Mesenchymal stem cell (in vitro differentiated cells and primary cell): ENCODE data around the gene PEX19.

Experiments
- DNase-seq: peaks from one replicate; pipeline ENCODE4 v3.0.0-alpha.2; 2013
- H2AFZ ChIP-seq: one replicate; pipeline ENCODE4 v1.6.1; 2013; ENCODE audit warnings: low read depth, mild to moderate bottlenecking, control low read depth, inconsistent platforms, low read length, moderate library complexity
- H2AK5ac ChIP-seq: 2 replicates; pipeline ENCODE4 v1.6.1; 2013; ENCODE audit warnings: low read length, moderate library complexity, mild to moderate bottlenecking, inconsistent platforms; ENCODE audit not compliant: severe bottlenecking
- H2BK120ac ChIP-seq: one replicate; pipeline ENCODE4 v1.6.1; 2013; ENCODE audit warnings: low read depth, mild to moderate bottlenecking, inconsistent platforms, low read length, moderate library complexity
- H2BK12ac ChIP-seq, 2 experiments: one replicate each; pipeline ENCODE4 v1.6.1; 2013; ENCODE audit warnings: inconsistent platforms in 2 of 2, low read length in 2 of 2, mild to moderate bottlenecking in 2 of 2, moderate library complexity in 2 of 2, control low read depth in 1 of 2
- H2BK15ac ChIP-seq: one replicate; pipeline ENCODE4 v1.6.1; 2013; ENCODE audit warnings: mild to moderate bottlenecking, low read depth, inconsistent platforms; ENCODE audit not compliant: poor library complexity, severe bottlenecking
- H2BK5ac ChIP-seq: 2 replicates; pipeline ENCODE4 v1.6.1; 2013; ENCODE audit warnings: low read depth, mild to moderate bottlenecking, low read length, control low read depth, inconsistent platforms; ENCODE audit not compliant: poor library complexity, severe bottlenecking
- H3K14ac ChIP-seq, 2 experiments: one replicate each; pipeline ENCODE4 v1.6.1; 2013; ENCODE audit warnings: inconsistent platforms in 2 of 2, low read length in 2 of 2, control low read depth in 1 of 2, mild to moderate bottlenecking in 1 of 2, moderate library complexity in 1 of 2
- H3K18ac ChIP-seq, 2 experiments: one replicate each; pipeline ENCODE4 v1.6.1; 2013; ENCODE audit warnings: inconsistent platforms in 2 of 2, low read length in 2 of 2, control low read depth in 1 of 2, low read depth in 1 of 2, mild to moderate bottlenecking in 1 of 2
- H3K23ac ChIP-seq, 2 experiments: one replicate each; pipeline ENCODE4 v1.6.1; 2013; ENCODE audit warnings: inconsistent platforms in 2 of 2, low read length in 2 of 2, mild to moderate bottlenecking in 2 of 2, moderate library complexity in 2 of 2, control low read depth in 1 of 2
- H3K27ac ChIP-seq: 2 replicates; pipeline ENCODE4 v1.5.1; 2013; ENCODE audit warnings: mild to moderate bottlenecking, moderate library complexity, low read length, control low read depth, inconsistent platforms; ENCODE audit not compliant: poor library complexity, severe bottlenecking
- H3K27me3 ChIP-seq, 2 experiments: 2 replicates each; pipeline versions ENCODE4 v1.6.1 to v1.7.0; 2013; ENCODE audit warnings: low read length in 2 of 2, mild to moderate bottlenecking in 2 of 2, moderate library complexity in 2 of 2, control low read depth in 1 of 2, inconsistent platforms in 1 of 2; ENCODE audit not compliant: control insufficient read depth in 1 of 2, insufficient read depth in 1 of 2
- H3K36me3 ChIP-seq, 2 experiments: 2 replicates each; pipeline versions ENCODE4 v1.6.1 to v1.7.0; 2013; ENCODE audit warnings: low read length in 2 of 2, control low read depth in 1 of 2, inconsistent platforms in 1 of 2, low read depth in 1 of 2, mild to moderate bottlenecking in 1 of 2; ENCODE audit not compliant: insufficient read depth in 2 of 2, control insufficient read depth in 1 of 2
- H3K4ac ChIP-seq, 2 experiments: one replicate each; pipeline ENCODE4 v1.6.1; 2013; ENCODE audit warnings: inconsistent platforms in 2 of 2, low read length in 2 of 2, mild to moderate bottlenecking in 2 of 2, moderate library complexity in 2 of 2, control low read depth in 1 of 2, low read depth in 1 of 2
- H3K4me1 ChIP-seq: 2 replicates; pipeline ENCODE4 v1.6.1; 2013; ENCODE audit warnings: low read depth, low read length, control low read depth; ENCODE audit not compliant: control insufficient read depth, insufficient read depth
- H3K4me2 ChIP-seq: 2 replicates; pipeline ENCODE4 v1.6.1; 2013; ENCODE audit warnings: low read length, mild to moderate bottlenecking, inconsistent platforms; ENCODE audit not compliant: poor library complexity, severe bottlenecking
- H3K4me3 ChIP-seq, 2 experiments: 2 replicates each; pipeline versions ENCODE4 v1.5.1 to v1.7.0; 2013; ENCODE audit warnings: low read length in 2 of 2, mild to moderate bottlenecking in 2 of 2, control low read depth in 1 of 2, low read depth in 1 of 2; ENCODE audit not compliant: insufficient read depth in 1 of 2
- H3K79me1 ChIP-seq: replicated peaks from 2 replicates; pipeline ENCODE4 v1.6.1; 2013; ENCODE audit warnings: mild to moderate bottlenecking, control low read depth, low read length, inconsistent platforms; ENCODE audit not compliant: poor library complexity, severe bottlenecking
- H3K9ac ChIP-seq: 2 replicates; pipeline ENCODE4 v1.7.0; 2013; ENCODE audit warnings: mild to moderate bottlenecking, low read length, moderate library complexity
- H3K9me3 ChIP-seq: 2 replicates; pipeline ENCODE4 v1.7.0; 2013; ENCODE audit warnings: mild to moderate bottlenecking, low read length; ENCODE audit not compliant: control insufficient read depth
- H4K8ac ChIP-seq: one replicate; pipeline ENCODE4 v1.6.1; 2013; ENCODE audit warnings: inconsistent platforms, mild to moderate bottlenecking, low read length, moderate library complexity
- H4K91ac ChIP-seq: one replicate; pipeline ENCODE4 v1.6.1; 2013; ENCODE audit warnings: mild to moderate bottlenecking, low read length, inconsistent platforms
- WGBS: methylation state at CpG from one replicate; pipeline ENCODE4 v1.1.7; 2013; ENCODE audit warnings: mixed read lengths; 5-methylcytosine and 5-hydroxymethylcytosine counted together

Gene PEX19

GRCh38 chr1:160247053-160247452, 37.9 kb downstream of the PEX19 start:
- H2BK15ac ChIP-seq: no peak overlapping the region

GRCh38 chr1:160245434-160245833, 39.5 kb downstream of the PEX19 start:
- Histone ChIP-seq H2BK12ac (no peak overlapping the region), H4K8ac (no peak overlapping the region), H2BK120ac (no peak overlapping the region), H3K9ac (no peak overlapping the region), H2AK5ac (no peak overlapping the region), H3K14ac (no peak overlapping the region), H3K27ac (no peak overlapping the region), H3K27me3 (no peaks in the 10 kb centered on the region), H3K18ac (no peak overlapping the region), H3K4me1 (peaks cover 6% of the 10 kb centered on the region), H3K9me3 (no peaks in the 10 kb centered on the region), H3K4me2 (no peak overlapping the region), H3K23ac (no peak overlapping the region), H3K79me1 (peaks cover 24% of the 10 kb centered on the region), H2BK5ac (no peak overlapping the region), H2AFZ (no peak overlapping the region), H3K4ac (no peak overlapping the region), H3K4me3 (no peak overlapping the region), H3K36me3 (peaks cover 0 to 44% of the 10 kb centered on the region in 2 experiments), H4K91ac (no peak overlapping the region), H2BK15ac (no peak overlapping the region)
- no CpG with 5 or more reads among the region's 1 CpG for WGBS
- no peak for DNase-seq

More at GRCh38 chr1:160247053-160247452, 37.9 kb downstream of the PEX19 start:
- no CpG with 5 or more reads among the region's 1 CpG for WGBS
- H3K18ac ChIP-seq: no peak overlapping the region
- H3K36me3 ChIP-seq: peaks cover 3 to 30% of the 10 kb centered on the region in 2 experiments
- H4K8ac ChIP-seq: no peak overlapping the region
- H3K4ac ChIP-seq: no peak overlapping the region
- H3K23ac ChIP-seq: no peak overlapping the region
- H3K27me3 ChIP-seq: no peaks in the 10 kb centered on the region
- H2BK120ac ChIP-seq: no peak overlapping the region
- H3K14ac ChIP-seq: no peak overlapping the region
- H4K91ac ChIP-seq: no peak overlapping the region
- H3K27ac ChIP-seq: no peak overlapping the region
- no peak overlapping the region for H2AFZ ChIP-seq
- no peak overlapping the region for H2BK12ac ChIP-seq
- no peak overlapping the region for H3K4me3 ChIP-seq
- H2AK5ac ChIP-seq: no peak overlapping the region
- no peak overlapping the region for H2BK5ac ChIP-seq
- DNase-seq: no peak
- no peaks in the 10 kb centered on the region for H3K9me3 ChIP-seq
- H3K4me1 ChIP-seq: peaks cover 6% of the 10 kb centered on the region
- H3K4me2 ChIP-seq: no peak overlapping the region
- peaks cover 29% of the 10 kb centered on the region for H3K79me1 ChIP-seq
- H3K9ac ChIP-seq: no peak overlapping the region

- no peak overlapping the region for H2BK12ac ChIP-seq
- no peak overlapping the region for H3K18ac ChIP-seq
- WGBS: 92% methylated on average over 1 of the region's 1 CpG
- peaks cover 10 to 53% of the 10 kb centered on the region in 2 experiments for H3K36me3 ChIP-seq
- no peak overlapping the region for H2AK5ac ChIP-seq
- no peak overlapping the region for H2BK5ac ChIP-seq
- no peaks in the 10 kb centered on the region for H3K27me3 ChIP-seq
- no peaks in the 10 kb centered on the region for H3K9me3 ChIP-seq
- no peak overlapping the region for H3K4me2 ChIP-seq
- no peak overlapping the region for H4K91ac ChIP-seq
- no peak for DNase-seq
- peaks cover 6% of the 10 kb centered on the region for H3K4me1 ChIP-seq
- H4K8ac ChIP-seq: no peak overlapping the region
- H2AFZ ChIP-seq: no peak overlapping the region
- H3K79me1 ChIP-seq: peaks cover 31% of the 10 kb centered on the region
- H2BK120ac ChIP-seq: no peak overlapping the region
- H3K23ac ChIP-seq: no peak overlapping the region
- no peak overlapping the region for H3K14ac ChIP-seq
- no peak overlapping the region for H3K4ac ChIP-seq
- no peak overlapping the region for H3K9ac ChIP-seq
- H2BK15ac ChIP-seq: no peak overlapping the region
- H3K4me3 ChIP-seq: no peak overlapping the region
- no peak overlapping the region for H3K27ac ChIP-seq
Observed at GRCh38 chr1:160244209-160244608, 40.7 kb downstream of the PEX19 start.

GRCh38 chr1:160243767-160244166, 41.2 kb downstream of the PEX19 start:
- Histone ChIP-seq H3K9ac (no peak overlapping the region), H3K79me1 (peaks cover 31% of the 10 kb centered on the region), H2AFZ (no peak overlapping the region), H3K27me3 (no peaks in the 10 kb centered on the region), H4K91ac (no peak overlapping the region), H3K14ac (no peak overlapping the region), H2BK15ac (no peak overlapping the region), H3K4me2 (no peak overlapping the region), H3K9me3 (no peaks in the 10 kb centered on the region), H3K18ac (no peak overlapping the region), H3K4me3 (no peak overlapping the region), H2BK12ac (no peak overlapping the region), H3K4me1 (peaks cover 6% of the 10 kb centered on the region), H4K8ac (no peak overlapping the region), H2BK120ac (no peak overlapping the region), H3K4ac (no peak overlapping the region), H3K27ac (no peak overlapping the region), H2AK5ac (no peak overlapping the region), H2BK5ac (no peak overlapping the region), H3K36me3 (peaks cover 10 to 57% of the 10 kb centered on the region in 2 experiments), H3K23ac (no peak overlapping the region)
- DNase-seq: no peak
